H1 (cell line): Measurements from ENCODE around the gene ENPEP.

ENCODE experiments used
- CTCF ChIP-seq, 3 experiments: IDR thresholded peaks; 1 replicate in 2 of 3; 2 replicates in 1 of 3; pipeline versions ENCODE4 v1.5.1 to v1.6.1; 2011; ENCODE audit warnings: low read length in 3 of 3, mild to moderate bottlenecking in 3 of 3, inconsistent platforms in 2 of 3, low read depth in 1 of 3, moderate library complexity in 1 of 3; ENCODE audit not compliant: insufficient read depth in 1 of 3; ENCODE audit errors: control extremely low read depth in 1 of 3
- NRF1 ChIP-seq: IDR thresholded peaks from 2 replicates; pipeline ENCODE4 v1.6.1; 2011; ENCODE audit warnings: mild to moderate bottlenecking, low read depth, low read length, improper control_type of control experiment
- POLR2AphosphoS5 ChIP-seq: IDR thresholded peaks from 2 replicates; pipeline ENCODE4 v1.6.1; 2011; ENCODE audit warnings: low read depth, low read length
- SUZ12 ChIP-seq: fragments of 200-600 bp; sonication (generic); IDR thresholded peaks from 2 replicates; pipeline ENCODE4 v1.6.1; 2012; ENCODE audit warnings: mild to moderate bottlenecking, inconsistent platforms, low read length, moderate library complexity, mixed read lengths
- TAF1 ChIP-seq: IDR thresholded peaks from 2 replicates; pipeline ENCODE4 v1.6.1; 2011; ENCODE audit warnings: mild to moderate bottlenecking, low read depth, low read length

DNA sequence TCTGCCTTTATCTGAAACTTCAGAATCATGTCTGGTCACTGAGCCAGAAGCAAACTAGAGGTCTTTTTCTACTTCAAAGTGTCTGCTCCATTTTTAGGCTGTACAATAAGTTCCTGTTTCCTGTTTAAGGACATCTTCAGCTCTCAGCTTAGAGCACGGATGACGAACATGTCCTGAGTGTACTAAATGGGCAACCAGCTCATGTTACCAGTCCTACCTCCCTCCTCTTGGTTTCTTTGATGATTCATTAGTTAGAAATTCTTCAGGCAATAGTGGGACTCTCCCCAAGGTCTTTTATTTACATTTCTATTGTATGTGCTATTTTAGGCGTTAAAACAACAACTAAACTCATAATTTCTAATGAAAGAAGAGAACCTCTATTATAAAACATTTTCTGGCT, 58.0 kb downstream of the ENPEP start:
- TF ChIP-seq SUZ12 (no peak), POLR2AphosphoS5 (no peak), NRF1 (no peak), CTCF (IDR thresholded peaks at IDR 0.05; ENCODE audit: control extremely low read depth in 1 of 3, insufficient read depth in 1 of 3, low read depth in 1 of 3, low read length in 3 of 3) (no peak), TAF1 (no peak)
